Neutrophil (primary cell): Measurements from ENCODE around the gene GALNT18.

Source experiments
- H3K27ac ChIP-seq: fragments of 200-600 bp; sonication (generic); 2 replicates; pipeline ENCODE4 v1.5.1; 2016; ENCODE audit warnings: mild to moderate bottlenecking, moderate library complexity
- H3K27me3 ChIP-seq: fragments of 200-600 bp; sonication (generic); 2 replicates; pipeline ENCODE4 v1.6.0; 2016; ENCODE audit warnings: mild to moderate bottlenecking
- H3K36me3 ChIP-seq: fragments of 200-600 bp; sonication (generic); 2 replicates; pipeline ENCODE4 v1.5.1; 2017
- H3K4me1 ChIP-seq, 2 experiments: fragments of 200-600 bp in 1 of 2; sonication (generic) in 1 of 2; 1 replicate in 1 of 2; 2 replicates in 1 of 2; pipeline versions ENCODE4 v1.5.1 to v1.6.1; 2013 to 2016; ENCODE audit warnings: low read depth in 1 of 2, low read length in 1 of 2, mild to moderate bottlenecking in 1 of 2, moderate library complexity in 1 of 2; ENCODE audit not compliant: control insufficient read depth in 1 of 2, insufficient read depth in 1 of 2
- H3K4me3 ChIP-seq, 2 experiments: fragments of 200-600 bp in 1 of 2; sonication (generic) in 1 of 2; 1 replicate in 1 of 2; 2 replicates in 1 of 2; pipeline ENCODE4 v1.5.1; 2013 to 2016; ENCODE audit warnings: low read depth in 1 of 2, low read length in 1 of 2, mild to moderate bottlenecking in 1 of 2, moderate library complexity in 1 of 2
- H3K9me3 ChIP-seq: fragments of 200-600 bp; sonication (generic); 2 replicates; pipeline ENCODE4 v1.5.1; 2016
- CTCF ChIP-seq: fragments of 200-600 bp; sonication (generic); IDR thresholded peaks from 2 replicates; pipeline ENCODE4 v1.5.1; 2016; ENCODE audit warnings: antibody characterized with exemption

Gene GALNT18

GRCh38 chr11:11349106-11349825 lies 272.5 kb downstream of the GALNT18 start:
- Histone ChIP-seq H3K36me3 (no peaks in the 10 kb centered on the region), H3K27ac (no peak overlapping the region), H3K27me3 (peaks cover 17% of the 10 kb centered on the region), H3K4me3 (no peak overlapping the region), H3K9me3 (no peaks in the 10 kb centered on the region), H3K4me1 (no peaks in the 10 kb centered on the region)
- no peak for TF ChIP-seq CTCF

GRCh38 chr11:11348303-11348702 lies 273.5 kb downstream of the GALNT18 start:
- no peaks in the 10 kb centered on the region for H3K4me1 ChIP-seq
- H3K36me3 ChIP-seq, result no peaks in the 10 kb centered on the region
- peaks cover 17% of the 10 kb centered on the region for H3K27me3 ChIP-seq
- TF ChIP-seq CTCF, result no peak
- no peak overlapping the region for H3K4me3 ChIP-seq
- no peaks in the 10 kb centered on the region for H3K9me3 ChIP-seq
- H3K27ac ChIP-seq, result no peak overlapping the region

- no peaks in the 10 kb centered on the region for H3K9me3 ChIP-seq
- no peak overlapping the region for H3K4me3 ChIP-seq
- H3K4me1 ChIP-seq, result no peaks in the 10 kb centered on the region
- H3K36me3 ChIP-seq, result no peaks in the 10 kb centered on the region
- H3K27me3 ChIP-seq, result peaks cover 17% of the 10 kb centered on the region
- no peak for TF ChIP-seq CTCF
- no peak overlapping the region for H3K27ac ChIP-seq
Measured at GRCh38 chr11:11347592-11347991, 274.2 kb downstream of the GALNT18 start.

- H3K9me3 ChIP-seq, result no peaks in the 10 kb centered on the region
- no peak overlapping the region for H3K4me3 ChIP-seq
- H3K4me1 ChIP-seq, result no peaks in the 10 kb centered on the region
- TF ChIP-seq CTCF, result no peak
- no peak overlapping the region for H3K27ac ChIP-seq
- H3K27me3 ChIP-seq, result peaks cover 17% of the 10 kb centered on the region
- no peaks in the 10 kb centered on the region for H3K36me3 ChIP-seq
Measured at GRCh38 chr11:11346303-11346702, 275.5 kb downstream of the GALNT18 start.

GRCh38 chr11:11345099-11345498 lies 276.7 kb downstream of the GALNT18 start:
- Histone ChIP-seq H3K4me3 (no peak overlapping the region), H3K27me3 (peaks cover 17% of the 10 kb centered on the region), H3K36me3 (no peaks in the 10 kb centered on the region), H3K9me3 (no peaks in the 10 kb centered on the region), H3K4me1 (no peaks in the 10 kb centered on the region), H3K27ac (no peak overlapping the region)
- TF ChIP-seq CTCF, result no peak
